ENCODE results near the gene OR13J1.
"Not testable (repeated sequence)": the region's sequence is repeated elsewhere in the genome, so short reads cannot be mapped to it uniquely, and the experiment has no call there.

Gene OR13J1

DNA sequence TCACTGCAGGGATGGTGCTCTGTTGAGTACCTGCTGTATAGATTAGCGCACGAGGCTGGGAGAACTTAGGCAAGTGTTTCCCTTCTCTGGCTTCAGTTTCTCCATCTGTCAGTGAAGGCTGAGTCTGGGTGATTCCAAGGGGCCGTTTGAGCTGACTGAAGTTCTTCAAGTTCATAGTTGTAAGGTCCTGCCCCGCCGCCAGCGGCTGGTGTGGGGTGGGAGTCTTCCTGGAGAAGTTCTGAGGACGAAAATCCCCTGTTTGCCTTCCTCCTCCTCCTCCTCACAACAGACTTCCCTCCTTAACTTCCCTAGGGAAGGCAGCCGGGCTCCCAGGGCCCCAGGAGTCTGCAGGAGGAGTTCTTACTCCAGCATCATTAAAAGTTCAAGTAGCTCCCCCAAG lies 34.1 kb upstream of the OR13J1 start:
- no peak for DNase-seq

GRCh38 chr9:35903049-35903448 lies 32.8 kb upstream of the OR13J1 start:
- DNase-seq, result peak; percentile 21

GRCh38 chr9:35899021-35899420 lies 28.8 kb upstream of the OR13J1 start:
- DNase-seq, result no peak

GRCh38 chr9:35898337-35898736 lies 28.1 kb upstream of the OR13J1 start:
- DNase-seq, result no peak

DNA sequence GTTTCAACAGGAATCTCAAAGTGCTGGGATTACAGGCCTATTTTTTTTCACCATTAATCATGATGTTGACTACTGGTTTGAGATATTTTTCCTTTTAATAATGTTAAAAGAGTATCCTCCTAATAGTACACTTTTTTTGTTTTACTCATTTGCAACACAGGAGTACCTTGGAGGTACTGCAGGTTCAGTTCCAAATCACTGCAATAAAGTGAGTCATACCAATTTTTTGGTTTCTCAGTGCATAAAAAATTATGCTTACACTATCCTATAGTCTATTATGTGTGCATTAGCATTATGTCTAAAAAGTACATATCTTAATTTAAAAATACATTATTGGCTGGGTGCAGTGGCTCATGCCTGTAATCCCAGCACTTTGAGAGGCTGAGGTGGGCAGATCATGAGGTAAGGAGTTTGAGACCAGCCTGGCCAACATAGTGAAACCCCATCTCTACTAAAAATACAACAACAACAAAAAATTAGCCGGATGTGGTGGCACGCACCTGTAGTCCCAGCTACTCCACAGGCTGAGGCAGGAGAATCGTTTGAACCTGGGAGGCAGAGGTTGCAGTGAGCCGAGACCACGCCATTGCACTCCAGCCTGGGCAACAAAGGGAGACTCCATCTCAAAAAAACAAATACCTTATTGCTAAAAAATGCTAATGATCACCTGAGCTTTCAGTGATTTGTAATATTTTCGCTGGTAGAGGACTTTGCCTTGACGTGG lies 27.3 kb upstream of the OR13J1 start:
- DNase-seq, result not testable (repeated sequence)

DNA sequence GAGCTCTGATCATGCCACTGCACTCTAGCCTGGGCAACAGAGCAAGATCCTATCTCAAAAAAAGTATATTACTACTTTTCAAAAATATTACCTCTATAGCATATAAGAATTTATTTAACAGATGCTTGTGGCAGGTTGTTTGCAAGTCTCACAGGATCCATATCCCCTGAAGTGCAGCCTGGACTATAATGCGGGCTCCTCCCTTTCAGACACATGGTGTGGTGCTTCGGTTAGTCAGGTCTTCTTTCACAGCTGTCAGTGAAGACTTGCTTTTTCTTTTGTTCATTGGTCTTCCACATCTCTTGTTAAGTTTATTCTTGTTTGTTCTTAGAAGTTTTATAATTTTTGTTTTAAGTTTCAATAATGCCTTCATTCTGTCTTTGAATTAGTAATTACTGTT lies 26.4 kb upstream of the OR13J1 start:
- no peak for DNase-seq

GRCh38 chr9:35892051-35892450 lies 21.9 kb upstream of the OR13J1 start:
- no peak for DNase-seq

GRCh38 chr9:35891646-35892045 lies 21.4 kb upstream of the OR13J1 start:
- DNase-seq, result no peak

GRCh38 chr9:35884908-35885307 lies 14.7 kb upstream of the OR13J1 start:
- DNase-seq, result not testable (repeated sequence)

GRCh38 chr9:35882996-35883395 lies 12.8 kb upstream of the OR13J1 start:
- no peak for DNase-seq

DNA sequence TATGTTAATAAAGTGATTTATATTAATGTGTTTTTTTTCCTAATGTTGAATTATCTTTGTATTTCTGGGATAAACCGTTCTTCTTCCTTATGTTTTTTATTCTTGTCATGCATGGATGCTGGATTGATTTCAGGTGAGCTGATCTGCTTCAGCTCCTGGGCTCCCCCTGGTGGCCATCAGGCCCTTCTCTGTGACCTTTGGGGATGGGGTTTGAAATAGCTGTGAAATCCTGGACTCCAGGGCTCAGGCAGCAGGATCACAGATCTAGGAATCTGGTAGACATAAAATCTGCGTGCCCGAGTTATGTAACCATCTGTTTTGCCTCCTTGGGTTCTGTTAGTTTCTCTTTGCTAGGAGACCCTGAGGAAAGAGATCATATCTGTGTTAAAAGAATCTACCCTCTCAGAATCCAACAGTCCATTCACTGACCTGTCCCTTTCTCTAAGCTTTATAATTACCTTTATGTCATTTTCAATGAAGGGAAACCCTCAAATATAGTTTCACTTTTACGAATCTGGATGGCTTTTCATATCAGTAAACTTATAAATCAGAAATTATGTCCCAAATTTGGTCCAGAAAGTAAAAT lies 12.2 kb upstream of the OR13J1 start:
- peak; percentile 82 for DNase-seq

GRCh38 chr9:35872505-35872904 lies 2.3 kb upstream of the OR13J1 start:
- no peak for DNase-seq

DNA sequence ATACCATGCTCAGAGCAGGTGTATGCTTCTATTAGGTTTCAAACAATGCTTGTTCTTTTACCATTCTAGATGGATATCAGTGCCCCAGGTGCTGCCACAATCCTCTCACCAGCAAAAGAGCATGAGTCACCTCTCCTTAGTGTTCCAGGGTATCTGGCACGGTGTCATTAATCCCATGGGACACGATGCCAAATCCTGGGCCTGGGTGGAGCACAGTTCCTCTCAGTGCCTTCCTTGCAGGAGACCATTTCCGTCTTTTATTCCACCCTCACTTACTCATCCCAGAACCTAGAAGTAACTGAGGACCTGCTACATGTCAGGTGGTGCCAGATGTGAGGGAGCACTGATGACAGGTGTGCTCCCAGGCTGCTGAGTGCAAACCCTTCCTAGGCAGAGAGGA lies 1.3 kb upstream of the OR13J1 start:
- no peak for DNase-seq

DNA sequence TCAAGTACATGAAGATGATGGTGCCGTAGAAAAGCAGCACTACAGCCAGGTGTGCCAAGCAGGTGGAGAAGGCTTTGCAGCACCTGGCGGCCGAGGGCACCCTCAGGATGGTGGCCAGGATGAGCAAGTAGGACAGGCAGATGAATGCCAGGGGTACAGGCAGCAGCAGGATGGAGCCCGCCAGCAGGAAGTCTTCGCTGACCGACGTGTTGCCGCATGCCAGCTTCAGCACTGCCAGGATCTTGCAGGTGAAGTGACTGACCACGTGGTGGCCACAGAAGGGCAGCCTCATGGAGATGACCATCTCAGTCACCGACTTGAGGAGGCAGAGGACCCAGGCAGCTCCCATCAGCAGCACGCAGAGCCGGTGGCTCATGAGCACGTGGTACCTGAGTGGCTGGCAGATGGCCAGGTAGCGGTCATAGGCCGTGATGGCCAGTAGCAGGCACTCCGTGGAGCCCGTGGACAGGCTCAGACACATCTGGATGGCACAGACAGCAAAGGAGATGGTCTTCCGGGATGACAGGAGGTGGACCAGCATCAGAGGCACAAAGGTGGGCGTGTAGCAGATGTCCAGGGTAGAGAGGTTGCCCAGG lies 482 bp downstream of the OR13J1 start:
- DNase-seq, result no peak

DNA sequence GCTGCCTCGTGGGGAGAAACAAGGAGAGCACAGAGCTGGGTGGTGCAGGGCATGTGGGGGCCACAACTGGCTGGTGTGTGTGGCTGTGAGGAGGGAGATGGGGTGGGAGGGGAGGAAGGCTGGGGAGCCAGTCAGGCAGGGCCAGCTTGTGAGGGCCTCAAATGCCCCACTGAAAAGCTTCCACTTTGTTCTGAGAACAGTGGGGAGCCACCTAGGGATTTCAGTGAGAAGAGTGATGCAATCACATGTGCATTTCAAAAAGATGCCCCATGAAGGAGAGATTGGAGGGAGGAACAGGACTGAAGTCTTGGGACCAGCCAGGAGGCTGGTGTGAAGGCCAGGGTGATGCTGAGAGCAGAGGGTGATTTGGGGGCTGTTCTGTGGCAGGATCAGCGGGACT lies 1.3 kb downstream of the OR13J1 start:
- no peak for DNase-seq

- DNase-seq, result no peak
These were observed 2.7 kb downstream of the OR13J1 start for GRCh38 chr9:35867538-35867937.

GRCh38 chr9:35864695-35865255 lies 5.4 kb downstream of the OR13J1 start:
- DNase-seq, result no peak

DNA sequence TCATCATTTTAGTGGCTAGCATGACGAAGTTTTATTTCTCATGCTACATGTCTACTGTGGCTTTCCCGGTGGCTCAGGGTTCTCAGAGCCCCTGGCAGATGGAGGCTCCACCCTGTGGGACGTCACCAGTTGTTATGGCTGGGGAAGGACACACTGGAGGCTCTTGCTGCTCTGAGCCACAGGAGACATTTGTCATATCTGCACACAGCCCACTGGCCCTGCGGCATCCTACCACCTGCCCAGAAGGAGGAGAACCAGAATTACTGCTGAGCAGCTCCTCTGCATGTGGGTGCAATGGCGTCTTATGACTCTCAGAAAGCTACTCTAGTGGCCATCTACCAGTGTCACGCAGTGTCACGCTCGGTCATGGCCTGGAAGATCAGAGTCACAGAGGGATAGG lies 6.6 kb downstream of the OR13J1 start:
- DNase-seq, result no peak

DNA sequence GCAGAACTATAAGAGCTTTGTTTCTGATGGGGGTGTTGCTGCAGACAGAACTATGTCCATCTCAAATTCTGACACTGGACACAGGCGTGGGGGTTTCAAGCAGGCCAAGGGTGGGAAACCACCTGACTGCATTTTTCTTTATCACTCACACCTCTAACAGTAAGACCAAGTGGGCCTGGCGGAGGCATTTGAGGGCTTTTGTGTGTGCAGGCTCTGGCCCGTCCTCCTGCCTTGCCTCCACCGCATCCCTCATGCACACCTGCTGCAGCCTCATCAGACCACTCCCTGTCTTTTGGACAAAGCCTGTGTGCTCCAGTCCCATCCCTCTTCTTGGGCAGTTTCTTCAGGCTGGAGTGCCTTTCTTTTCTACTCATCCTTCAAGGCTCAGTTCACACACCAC lies 7.9 kb downstream of the OR13J1 start:
- no peak for DNase-seq

- DNase-seq, result no peak
These were observed 8.9 kb downstream of the OR13J1 start for GRCh38 chr9:35861161-35861897.

DNA sequence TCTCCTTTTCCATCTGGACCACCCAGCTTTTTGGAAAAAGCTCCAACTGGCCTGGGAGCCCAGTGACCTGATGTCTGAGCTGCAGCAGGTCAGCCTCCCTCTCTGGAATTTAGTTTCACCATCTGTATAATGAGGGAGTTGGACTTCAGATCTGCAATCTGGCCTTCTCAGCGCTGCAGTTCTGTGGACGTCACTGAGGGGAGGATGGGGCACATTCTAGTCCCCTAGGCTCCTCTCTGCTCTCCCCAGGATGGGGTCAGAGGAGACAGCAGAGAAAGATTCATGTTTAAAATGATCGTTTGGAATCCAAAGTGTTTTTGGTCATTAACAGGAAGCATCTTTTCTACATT lies 10.2 kb downstream of the OR13J1 start:
- no peak for DNase-seq

- no peak for DNase-seq
These were observed 10.8 kb downstream of the OR13J1 start for GRCh38 chr9:35859310-35859989.

- DNase-seq, result no peak
These were observed 11.7 kb downstream of the OR13J1 start for GRCh38 chr9:35858458-35858857.
